Prostate gland (tissue), 1 donor: ENCODE data around the gene TMEM178B.
A peak's percentile ranks its signal among the peaks of the same experiment; 100 is the strongest.

Experiments used
- POLR2A ChIP-seq: fragments of 450-650 bp; IDR thresholded peaks from one replicate; pipeline ENCODE4 v1.6.1; 2016; ENCODE audit warnings: antibody characterized with exemption, mild to moderate bottlenecking
- POLR2AphosphoS5 ChIP-seq: sonication (generic); formaldehyde crosslinking; IDR thresholded peaks from one replicate; pipeline ENCODE4 v1.6.1; 2017; ENCODE audit warnings: antibody characterized with exemption

DNA sequence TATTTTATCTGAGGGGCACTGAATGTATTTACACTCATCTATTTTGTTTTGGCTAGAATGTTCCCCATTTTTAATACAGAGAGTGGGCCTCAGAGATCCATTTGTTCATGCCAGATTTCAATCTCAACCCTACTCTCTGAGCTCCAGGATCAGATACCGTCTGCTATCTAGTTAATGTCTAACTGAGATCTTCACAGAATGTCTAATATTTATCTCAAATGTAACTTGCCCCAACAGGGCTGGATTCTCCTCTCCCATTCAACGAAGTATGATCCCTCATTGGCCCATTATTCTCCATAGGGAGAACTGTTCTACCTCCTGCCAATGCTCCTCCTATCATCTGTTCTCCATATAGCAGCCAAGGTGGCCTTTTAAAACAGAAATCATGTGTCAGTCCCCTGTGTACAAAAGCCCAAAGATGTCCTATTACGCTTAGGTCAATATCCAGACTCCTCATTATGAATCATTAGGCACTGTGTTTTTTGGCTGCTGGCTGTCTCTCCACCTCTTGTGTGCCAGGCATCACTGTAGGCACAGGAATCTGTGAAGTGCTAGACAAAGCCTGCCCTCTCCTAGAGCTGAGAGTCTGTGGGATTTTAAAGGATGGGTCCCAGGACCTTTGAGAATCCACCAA lies 308.0 kb downstream of the TMEM178B start:
- TF ChIP-seq POLR2A: no peak
- peak; percentile 28 for TF ChIP-seq POLR2AphosphoS5
